Dedifferentiated amniotic fluid mesenchymal stem cell (primary cell): ENCODE measurements around the gene EDARADD.
"Not testable (repeated sequence)": the region's sequence is repeated elsewhere in the genome, so short reads cannot be mapped to it uniquely, and the experiment has no call there.

Experiments used
- DNase-seq: peaks from one replicate; pipeline ENCODE4 v3.0.0-alpha.2; 2016; ENCODE audit errors: extremely low spot score

The EDARADD gene

GRCh38 chr1:236393681-236394481 is at the start of gene EDARADD:
Gene EDARADD (plus strand): TSS chr1:236394286. CDS start chr1:236394445, 159 bp downstream.
- DNase-seq: peak; percentile 41

DNA sequence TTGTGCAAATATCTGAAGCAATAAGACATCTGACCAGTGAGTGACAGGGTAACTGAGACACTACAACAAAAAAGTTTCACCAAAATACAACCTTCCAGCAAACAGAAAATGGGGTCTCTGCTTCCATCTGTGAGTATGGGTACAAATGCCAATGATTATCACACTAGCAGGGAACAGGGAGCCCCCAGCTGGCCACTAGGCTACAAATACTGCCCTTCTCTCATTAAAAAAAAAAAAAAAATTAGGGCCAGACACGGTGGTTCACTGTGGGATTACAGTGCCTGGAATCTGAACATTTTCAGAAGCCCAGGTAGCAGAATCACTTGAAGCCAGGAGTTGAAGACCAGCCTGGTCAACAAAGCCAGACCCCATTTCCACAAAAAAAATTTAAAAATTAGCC is 48.4 kb upstream of the EDARADD start:
- no peak for DNase-seq

DNA sequence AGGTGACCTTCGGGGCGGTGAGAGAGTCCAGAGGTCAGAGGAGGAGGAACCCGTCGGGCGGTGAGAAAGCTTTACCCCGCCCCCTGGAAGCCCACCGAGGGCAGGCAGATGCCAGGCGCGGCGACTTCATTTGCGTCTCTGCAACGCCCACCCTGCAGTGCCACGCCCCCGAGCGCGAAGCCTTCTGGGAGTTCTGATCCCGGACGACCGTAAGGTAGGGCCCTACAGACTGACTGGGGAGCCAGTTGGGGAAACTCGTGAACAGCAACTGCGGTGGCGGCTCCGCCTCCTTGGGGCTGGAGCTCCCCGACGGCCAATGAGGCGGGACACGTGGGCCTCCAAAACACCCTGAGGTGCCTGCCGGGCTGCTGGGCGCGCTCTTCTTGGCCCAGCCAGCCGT is 46.0 kb upstream of the EDARADD start:
- DNase-seq: no peak

DNA sequence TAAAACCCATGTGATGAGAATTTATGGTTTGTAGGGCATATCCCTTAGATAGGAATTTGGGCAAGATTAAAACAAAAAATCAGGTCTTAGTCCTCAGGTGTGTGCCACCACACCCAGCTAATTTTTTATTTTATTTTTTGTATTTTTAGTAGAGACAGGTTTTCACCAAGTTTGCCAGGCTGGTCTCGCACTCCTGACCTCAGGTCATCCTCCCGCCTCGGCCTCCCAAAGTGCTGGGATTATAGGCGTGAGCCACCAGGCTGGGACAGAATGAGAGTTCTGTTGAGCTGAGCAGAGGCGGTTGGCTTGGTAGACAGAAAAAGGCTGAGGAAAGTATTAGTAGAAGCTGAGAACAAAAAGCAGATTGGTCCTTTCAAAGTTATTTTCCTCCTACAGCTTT is 43.8 kb upstream of the EDARADD start:
- DNase-seq: no peak

GRCh38 chr1:236351875-236352573 is 42.1 kb upstream of the EDARADD start:
- DNase-seq: no peak

DNA sequence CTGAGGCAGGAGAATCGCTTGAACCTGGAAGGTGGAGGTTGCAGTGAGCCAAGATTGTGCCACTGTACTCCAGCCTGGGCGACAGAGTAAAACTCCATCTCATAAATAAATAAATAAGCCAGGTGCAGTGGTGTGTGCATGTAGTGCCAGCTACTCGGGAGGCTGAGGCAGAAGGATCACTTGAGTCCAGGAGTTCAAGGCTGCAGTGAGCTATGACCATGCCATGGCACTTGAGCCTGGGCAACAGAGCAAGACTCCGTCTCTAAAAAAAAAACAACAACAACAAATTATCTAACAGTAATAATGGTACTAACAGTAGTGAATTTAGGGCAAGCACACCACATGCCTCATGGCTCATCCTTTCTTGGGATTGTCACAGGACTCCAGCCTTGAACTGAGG is 41.3 kb upstream of the EDARADD start:
- not testable (repeated sequence) for DNase-seq

- no peak for DNase-seq
These were observed 40.3 kb upstream of the EDARADD start for GRCh38 chr1:236353813-236354212.

DNA sequence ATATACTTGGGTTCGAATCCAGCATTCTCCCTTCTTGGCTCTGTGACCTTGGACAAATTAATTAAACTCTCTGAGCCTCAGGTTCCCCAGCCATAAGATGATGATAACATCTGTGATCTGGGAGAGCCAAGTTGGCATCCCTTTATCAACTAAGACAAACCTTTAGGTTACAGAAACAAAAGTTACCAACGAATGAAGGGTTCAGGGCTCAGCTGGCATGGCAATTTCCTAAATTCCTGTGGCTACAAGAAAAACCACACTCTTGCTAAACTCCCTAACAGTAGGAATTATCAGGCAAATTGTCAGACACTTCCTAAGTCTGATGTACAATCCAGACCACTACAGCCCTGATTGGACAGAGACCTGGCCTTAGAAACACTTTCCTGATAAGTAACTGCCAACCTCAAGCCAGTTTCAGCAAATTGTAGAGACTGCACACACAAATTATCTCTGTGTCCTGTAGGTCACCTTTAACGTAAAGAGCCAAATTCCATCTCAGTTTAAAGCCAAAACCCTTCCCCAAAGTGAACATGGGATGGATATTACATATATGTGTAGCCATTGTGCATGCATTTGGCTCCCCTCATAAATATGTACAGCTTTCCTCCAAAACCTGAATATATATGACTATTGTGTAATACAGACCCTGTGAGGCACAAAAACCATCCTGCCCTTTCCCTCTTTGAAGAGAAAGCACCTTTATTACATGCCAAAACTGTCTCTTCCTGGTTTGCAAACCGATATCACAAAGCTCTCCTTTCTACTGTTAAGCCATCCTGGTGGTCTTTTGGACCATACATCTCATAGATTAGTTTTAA is 39.5 kb upstream of the EDARADD start:
- DNase-seq: no peak

DNA sequence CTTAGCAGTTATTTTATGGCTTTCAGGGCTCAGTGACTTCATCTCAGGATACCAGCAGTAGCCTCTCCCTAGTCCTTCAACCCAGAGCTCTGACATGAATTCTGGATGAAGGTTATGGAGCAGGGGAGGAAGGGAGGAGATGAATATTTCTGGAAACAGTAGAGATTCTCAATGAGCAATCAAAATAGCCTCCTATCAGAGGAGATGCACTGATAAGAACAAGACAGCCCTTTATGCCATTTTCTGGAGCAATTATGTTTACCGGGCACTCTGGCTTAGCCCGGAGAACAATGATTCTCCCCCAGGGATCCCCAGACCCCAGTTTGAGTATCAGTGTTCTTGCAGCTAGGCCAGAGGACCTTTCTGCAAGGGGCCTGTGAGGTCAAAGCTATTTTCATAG is 37.9 kb upstream of the EDARADD start:
- no peak for DNase-seq

DNA sequence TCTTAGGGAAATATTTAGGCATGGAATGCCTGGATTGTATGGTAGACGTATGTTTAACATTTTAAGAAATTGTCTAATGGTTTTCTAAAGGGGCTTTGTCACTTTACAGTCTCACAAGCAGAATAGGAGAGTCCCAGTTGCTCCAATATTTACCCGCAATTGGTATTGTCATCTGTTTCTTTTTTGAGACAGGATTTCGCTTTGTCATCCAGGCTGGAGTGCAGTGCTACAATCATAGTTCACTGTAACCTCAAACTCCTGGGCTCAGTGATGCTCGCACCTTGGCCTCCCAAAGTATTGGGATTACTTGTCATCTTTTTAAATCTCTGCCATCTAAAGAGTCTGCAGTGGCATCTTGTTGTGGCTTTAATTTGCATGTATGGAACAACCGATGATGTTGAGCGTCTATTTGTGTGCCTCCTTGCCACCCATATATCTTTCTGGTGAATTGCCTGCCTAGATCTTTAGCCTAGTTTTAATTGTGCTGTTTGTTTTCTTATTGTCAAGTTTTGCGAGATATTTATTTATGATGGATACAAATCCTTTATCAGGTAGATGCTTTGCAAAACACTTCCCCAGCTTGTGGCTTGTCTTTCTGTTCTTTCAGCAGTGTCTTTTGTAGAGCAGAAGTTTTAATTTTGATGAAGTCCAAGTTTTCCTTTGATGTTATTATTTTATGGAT is 32.0 kb upstream of the EDARADD start:
- DNase-seq: no peak

GRCh38 chr1:236363237-236363636 is 30.8 kb upstream of the EDARADD start:
- no peak for DNase-seq

GRCh38 chr1:236365999-236366570 is 28.0 kb upstream of the EDARADD start:
- no peak for DNase-seq

DNA sequence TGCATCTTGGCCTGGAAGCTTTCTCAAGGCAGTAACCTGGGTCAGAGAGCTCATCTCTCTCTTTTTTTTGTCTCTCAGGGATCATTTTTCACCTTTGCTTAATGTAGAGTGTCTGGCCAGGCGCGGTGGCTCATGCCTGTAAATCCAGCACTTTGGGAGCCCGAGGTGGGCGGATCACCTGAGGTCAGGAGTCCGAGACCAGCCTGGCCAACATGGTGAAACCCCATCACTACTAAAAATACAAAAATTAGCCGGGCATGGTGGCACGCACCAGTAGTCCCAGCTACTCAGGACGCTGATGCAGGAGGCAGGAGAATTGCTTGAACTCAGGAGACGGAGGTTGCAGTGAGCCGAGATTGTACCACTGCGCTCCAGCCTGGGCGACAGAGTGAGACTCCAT is 27.4 kb upstream of the EDARADD start:
- not testable (repeated sequence) for DNase-seq

DNA sequence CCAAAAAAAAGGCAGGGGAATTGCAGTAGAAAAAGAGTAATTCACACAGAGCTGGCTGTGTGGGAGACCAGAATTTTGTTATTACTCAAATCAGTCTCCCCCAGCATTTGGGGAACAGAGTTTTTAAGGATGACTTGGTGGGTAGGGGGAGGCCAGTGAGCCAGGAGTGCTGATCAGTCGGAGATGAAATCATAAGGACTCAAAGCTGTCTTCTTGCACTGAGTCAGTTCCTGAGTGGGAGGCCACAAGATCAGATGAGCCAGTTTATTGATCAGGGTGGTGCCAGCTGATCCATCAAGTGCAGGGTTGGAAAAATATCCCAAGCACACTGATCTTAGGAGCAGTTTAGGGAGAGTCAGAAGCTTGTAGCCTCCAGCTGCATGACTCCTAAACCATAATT is 23.7 kb upstream of the EDARADD start:
- DNase-seq: no peak

DNA sequence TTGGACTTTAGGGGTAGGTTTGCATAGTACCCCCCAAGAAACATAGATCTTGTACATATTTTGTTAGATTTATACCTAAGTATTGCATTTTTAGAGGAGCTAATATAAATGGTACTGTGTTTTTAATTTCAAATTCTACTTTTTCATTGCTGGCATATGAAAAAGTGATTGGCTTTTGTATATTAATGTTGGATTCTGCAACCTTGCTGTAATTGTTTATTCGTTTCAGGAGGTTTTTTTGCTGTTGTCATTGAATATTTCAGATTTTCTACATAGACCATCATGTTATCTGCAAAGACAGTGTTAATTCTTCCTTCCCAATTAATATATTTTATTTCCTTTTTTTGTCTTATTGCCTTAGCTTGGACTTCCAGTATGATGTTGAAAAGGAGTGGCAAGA is 23.0 kb upstream of the EDARADD start:
- DNase-seq: no peak

DNA sequence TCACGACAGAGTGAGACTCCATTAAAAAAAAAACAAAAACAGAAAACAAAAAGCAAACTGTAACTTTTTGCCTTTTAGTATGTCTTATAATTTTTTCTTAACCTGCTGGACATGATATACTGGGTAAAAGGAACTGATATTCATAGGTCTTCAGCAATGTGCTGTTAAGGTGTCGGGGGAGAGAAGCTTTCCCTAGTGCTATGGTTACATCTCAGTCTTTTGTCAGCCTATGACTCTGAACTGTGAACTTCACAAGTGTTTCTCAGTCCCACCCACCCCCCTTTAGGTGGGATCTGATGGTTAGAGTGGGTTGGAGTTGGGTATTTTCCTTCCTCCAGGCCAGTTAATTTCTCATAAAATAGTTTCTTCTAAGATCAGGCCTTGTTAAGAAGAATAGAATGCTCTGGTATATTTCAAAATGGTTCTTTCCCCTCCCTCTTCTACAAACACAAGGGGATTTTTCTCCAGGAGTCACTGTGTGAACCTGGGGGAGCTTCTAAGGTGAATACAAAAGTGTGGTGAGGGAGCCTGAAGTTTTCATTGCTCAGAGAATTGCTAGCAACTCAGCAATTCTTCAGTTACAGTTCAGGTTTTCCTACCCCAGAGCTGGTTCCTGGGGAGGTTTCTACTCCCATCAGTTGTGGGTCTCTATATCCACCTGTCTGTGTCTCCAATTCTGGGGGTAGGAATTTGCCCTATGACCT is 16.1 kb upstream of the EDARADD start:
- no peak for DNase-seq

DNA sequence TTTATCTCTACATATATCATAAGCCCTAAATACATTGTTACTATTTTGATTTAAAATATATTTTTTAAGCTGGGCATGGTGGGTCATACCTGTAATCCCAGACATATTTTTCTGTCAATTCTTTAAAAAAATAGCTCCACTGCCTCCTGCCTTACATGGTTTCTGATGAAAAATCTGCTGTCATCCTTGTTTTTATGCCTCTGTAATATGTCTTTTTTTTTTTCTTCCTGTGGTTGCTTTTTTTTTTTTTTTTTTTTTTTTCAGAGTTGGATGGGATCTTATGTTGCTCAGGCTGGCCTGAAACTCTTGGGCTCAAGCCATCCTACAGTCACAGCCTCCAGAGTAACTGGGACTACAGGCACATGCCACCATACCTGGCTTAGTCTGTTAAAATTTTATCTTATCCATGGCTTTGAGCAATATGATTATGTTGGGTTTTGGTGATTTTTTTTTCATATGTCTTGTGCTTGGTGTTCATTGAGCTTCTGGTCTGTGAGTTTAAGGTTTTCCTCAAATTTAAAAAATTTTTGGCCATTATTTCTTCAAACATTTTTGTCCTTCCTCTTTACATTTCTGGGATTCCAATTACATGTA is 12.4 kb upstream of the EDARADD start:
- DNase-seq: no peak

DNA sequence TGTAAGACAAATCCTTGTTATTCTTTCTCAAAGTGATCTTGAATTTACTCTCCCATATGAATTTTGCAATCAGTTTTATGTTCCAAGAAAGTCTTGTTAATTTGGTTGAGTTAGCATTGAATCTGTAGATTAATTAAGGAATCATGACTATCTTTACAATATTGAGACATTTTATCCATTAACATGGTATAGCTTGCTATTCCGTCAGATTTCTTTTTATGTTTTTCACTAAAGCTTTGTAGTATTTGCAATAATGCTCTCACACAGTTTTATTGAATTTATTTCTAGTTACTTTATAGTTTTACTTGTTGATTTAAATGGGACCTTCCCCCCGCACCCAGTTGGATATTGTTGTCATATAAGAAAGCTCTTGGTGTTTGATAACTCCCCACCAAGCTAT is 5.8 kb upstream of the EDARADD start:
- no peak for DNase-seq

DNA sequence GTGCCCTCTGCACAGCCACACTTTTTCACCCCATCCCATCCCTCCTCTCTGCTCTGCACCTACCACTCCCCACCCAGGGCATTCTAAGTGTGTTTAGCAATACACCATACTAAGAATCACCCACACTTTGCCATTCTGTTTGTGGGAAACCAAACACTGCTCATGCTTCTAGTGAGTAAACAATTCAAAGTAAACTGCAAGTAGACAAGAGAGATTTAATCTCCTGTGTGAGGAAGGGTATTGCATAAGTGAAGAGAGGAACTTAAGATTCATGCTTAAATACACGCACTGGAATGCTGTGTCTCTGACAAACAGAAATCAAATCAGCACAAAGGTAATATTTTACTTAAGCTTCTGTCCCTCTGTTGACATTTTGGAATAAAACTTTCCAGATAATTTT is 4.8 kb upstream of the EDARADD start:
- DNase-seq: no peak

- no peak for DNase-seq
These were observed 3.1 kb upstream of the EDARADD start for GRCh38 chr1:236391008-236391407.

DNA sequence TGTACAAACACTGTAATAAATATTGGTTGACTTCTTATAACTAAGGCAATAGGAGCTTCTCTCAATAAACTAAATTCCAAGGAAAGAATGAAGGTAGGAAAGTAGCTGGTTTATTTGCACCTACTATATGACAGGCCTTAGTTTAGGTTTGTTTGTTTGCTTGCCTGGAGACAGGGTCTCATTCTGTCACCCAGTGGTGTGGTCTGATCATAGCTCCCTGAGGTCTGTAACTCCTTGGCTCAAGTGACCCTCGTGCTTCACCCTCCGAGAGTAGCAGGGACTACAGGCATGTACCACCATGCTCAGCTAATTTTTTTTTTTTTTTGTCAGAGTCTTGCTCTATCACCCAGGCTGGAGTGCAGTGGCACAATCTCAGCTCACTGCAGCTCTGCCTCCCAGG is 1.9 kb upstream of the EDARADD start:
- DNase-seq: no peak
